GM12872 (cell line): ENCODE data around the gene ST6GALNAC1.

Experiments
- TF ChIP-seq, protein P1 (sequence below): IDR thresholded peaks from 3 replicates; pipeline ENCODE4 v1.5.1; 2011; ENCODE audit warnings: low read depth, mild to moderate bottlenecking, low read length, moderate library complexity; ENCODE audit not compliant: insufficient read depth

ST6GALNAC1 gene

DNA sequence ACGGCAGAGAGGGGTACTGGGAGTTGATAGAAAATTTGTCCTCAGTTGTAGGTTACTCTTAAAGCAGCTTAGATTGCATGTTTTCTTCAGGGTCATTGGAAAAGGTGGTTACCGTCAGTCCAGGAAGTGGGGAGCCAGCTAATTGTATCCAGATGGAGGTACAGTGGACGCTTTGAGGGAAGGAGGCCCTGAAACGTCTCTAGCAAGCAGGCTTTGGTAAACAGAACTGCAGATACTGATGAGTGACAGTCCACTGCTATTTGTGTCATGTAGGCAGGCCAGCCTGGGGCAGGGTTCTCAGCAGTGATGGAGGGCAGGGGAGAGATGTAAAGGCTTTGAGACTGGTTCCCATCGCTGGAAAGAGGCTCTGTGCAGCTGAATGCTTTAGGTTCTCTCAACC lies 30.2 kb upstream of the ST6GALNAC1 start:
- TF ChIP-seq, protein P1, sequence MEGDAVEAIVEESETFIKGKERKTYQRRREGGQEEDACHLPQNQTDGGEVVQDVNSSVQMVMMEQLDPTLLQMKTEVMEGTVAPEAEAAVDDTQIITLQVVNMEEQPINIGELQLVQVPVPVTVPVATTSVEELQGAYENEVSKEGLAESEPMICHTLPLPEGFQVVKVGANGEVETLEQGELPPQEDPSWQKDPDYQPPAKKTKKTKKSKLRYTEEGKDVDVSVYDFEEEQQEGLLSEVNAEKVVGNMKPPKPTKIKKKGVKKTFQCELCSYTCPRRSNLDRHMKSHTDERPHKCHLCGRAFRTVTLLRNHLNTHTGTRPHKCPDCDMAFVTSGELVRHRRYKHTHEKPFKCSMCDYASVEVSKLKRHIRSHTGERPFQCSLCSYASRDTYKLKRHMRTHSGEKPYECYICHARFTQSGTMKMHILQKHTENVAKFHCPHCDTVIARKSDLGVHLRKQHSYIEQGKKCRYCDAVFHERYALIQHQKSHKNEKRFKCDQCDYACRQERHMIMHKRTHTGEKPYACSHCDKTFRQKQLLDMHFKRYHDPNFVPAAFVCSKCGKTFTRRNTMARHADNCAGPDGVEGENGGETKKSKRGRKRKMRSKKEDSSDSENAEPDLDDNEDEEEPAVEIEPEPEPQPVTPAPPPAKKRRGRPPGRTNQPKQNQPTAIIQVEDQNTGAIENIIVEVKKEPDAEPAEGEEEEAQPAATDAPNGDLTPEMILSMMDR, result no peak

DNA sequence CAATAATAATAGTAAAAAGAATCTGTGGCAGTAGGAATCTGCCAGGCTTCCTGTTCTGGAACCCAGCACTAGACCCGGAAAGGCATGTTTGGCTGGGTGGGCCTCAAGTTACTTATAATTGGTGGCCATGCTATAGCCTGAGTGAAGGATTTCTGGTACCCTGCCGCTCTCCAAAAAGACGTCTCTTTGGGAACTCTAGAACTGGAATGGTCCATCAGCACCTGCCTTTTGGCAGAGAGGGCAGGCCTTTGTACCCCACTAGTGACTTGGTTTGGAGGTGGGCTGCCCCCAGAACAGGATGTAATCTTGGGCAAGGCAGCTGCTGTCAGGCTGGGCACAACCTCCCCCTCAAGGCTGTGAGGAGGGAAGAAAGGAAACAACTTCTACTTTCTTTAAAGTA lies 29.3 kb upstream of the ST6GALNAC1 start:
- TF ChIP-seq, protein P1, result no peak

DNA sequence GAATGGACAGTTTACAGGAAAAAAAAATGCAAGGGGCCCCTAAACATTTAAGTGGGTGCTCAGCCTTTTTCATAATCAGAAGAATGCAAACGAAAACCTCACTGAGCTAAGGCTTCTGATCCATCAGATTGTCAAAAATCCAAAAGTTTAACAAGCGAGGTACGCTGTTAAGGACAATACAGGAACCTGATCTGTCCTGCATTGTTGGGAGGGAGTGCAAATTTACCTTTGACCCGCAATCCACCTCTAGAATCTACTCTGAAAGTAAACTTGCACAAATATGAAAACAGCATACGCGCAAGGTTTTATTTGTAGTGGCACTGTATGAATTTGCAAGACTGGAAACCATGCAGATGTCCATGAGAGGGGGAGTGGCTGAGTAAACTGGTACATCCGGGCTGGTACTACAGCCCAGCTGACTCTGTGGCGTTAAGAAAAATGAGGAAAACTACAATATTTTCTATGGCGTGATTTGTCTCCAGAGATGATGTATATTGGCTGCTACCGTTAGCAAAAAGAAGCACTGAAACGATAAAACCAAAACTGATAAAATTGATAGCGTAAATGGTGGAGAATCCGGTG lies 28.8 kb upstream of the ST6GALNAC1 start:
- TF ChIP-seq, protein P1, result no peak

DNA sequence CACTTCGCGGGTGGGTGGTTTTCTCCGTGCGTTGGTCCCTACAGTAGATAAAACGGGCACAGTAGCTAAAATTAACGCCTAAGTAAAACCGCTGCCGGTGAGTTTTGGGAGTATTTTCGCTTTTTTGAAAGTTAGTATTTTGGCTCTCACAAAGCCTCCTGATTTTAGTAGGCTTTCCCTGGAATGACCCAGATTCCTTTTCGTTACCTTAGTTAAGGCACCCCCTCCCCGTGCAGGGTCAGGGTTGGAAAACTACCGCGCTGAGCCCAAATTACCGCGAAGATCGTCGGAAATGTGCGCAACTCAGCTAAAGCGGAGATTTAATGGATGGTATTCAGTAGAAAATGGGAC lies 28.3 kb upstream of the ST6GALNAC1 start:
- TF ChIP-seq, protein P1, result no peak

DNA sequence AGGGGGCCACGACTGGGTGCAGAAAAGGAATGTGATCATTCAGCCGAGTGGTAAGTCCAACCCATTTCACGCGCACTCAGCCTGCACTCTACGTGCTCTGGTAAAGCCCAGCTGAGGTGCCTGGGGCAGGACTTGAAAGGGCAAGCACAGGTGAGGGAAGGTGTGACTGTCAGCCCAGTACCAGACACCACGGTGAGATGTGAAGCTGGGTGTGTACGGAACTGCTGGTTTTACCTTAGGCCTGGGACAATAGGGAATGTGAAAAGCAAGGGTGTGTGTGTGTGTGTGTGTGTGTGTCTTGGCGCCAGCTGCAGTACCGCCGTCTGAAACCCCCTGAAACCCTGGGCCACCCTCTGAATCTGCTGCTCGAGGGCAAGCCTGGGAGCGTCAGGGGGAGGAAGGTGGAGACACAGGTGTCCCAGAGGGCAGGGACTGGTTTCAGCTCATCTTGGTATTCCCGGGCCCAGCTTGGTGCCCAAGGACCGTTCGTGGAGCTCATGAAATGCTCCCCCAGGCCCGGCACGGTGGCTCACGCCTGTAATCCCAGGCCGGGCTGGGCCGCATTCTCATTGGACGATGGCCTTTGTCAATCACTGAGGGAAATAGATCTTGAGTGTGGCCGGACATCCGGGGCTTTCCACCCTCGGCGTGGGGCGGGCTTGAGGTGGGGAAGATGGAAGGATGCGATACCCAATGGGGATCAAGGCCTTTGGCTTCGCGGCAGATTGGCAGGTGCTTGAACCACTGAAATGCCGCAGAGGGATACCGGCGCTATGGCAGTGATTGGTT lies 27.8 kb upstream of the ST6GALNAC1 start:
- TF ChIP-seq, protein P1, result no peak

DNA sequence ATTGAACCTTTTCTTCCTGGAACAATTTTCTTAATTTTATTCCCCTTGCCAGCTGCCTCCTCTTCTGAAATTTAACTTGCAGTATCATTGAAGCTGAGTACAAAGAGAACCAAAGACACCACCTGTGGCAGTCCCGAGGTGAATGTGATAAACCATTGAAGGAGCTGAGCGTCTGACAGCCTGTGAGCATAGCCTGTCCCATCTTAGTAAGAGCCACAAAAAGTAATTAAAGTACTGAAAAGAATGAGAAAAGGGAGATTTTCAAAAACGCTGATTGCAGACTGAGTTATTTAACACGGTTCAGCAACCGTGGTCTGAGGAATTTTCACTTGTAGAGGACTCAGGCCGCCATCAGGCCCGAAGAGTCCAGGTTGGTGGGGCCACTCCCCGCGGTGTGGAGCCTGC lies 27.2 kb upstream of the ST6GALNAC1 start:
- TF ChIP-seq, protein P1, result no peak

DNA sequence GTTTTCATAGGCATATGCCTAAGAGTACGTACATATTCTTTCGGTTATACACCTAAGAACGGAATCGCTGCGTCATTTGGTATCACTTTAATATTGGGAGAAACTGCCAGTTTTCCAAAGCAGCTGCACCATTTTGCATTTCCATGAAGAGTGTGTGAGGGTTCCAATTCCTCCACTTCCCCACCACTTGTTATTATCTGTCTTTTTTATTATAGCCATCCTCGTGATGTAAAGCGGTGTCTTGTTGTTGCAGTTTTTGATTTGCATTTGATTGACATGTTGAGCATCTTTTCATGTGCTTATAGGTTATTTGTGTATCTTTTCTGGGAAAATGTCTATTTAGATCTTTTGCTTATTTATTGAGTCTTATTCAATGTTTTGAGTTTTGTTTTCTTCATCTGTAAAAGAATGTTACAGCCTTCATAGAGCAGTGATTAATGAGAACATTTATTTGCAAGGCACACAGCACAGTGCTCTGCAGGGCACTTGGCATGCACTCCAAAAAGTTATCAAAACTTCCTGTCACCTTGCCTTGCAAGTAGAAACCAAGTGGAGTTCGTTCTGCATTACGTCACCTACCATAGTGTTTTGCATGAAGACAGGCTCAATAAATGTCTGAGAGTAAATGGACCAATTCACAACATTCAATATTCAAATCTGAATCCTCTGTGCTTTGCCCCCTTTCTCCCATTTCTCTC lies 26.6 kb upstream of the ST6GALNAC1 start:
- TF ChIP-seq, protein P1, result no peak
